ENCODE data around the gene MARK2. TPM values are rescaled to one million over a fixed set of nuclear protein-coding genes. Genes with fewer than 3 reads are reported as not detected.
A peak's percentile ranks its signal among the peaks of the same experiment; 100 is the strongest.

Gene MARK2
- total and polyA plus RNA-seq, 7 donors, result 14.3 to 49.3 (median 24.6) TPM

- H3K4me3 ChIP-seq, result no peak overlapping the region
- no peak for TF ChIP-seq EP300 (IDR thresholded peaks at IDR 0.05)
- TF ChIP-seq POLR2A (IDR thresholded peaks at IDR 0.05), result no peak
- TF ChIP-seq POLR2AphosphoS5 (IDR thresholded peaks at IDR 0.05), result no peak
- no peak for TF ChIP-seq CTCF (IDR thresholded peaks at IDR 0.05)
- H3K27me3 ChIP-seq, result no peaks in the 10 kb centered on the region
- H3K9me3 ChIP-seq, result no peaks in the 10 kb centered on the region
- peaks cover 0 to 89% (median 68%) of the 10 kb centered on the region in 4 donors for H3K4me1 ChIP-seq
- intact Hi-C loops (cut with DNase I), result loop anchor here (2.0 kb wide), 1 partner anchor 35 kb away; the partner anchor contains the start of gene MARK2
- WGBS, 2 donors, result 71 to 82% methylated on average over 5 of the region's 5 CpGs
- H3K27ac ChIP-seq, result peak overlapping the region; percentile 50 to 78 (median 70)
- H3K36me3 ChIP-seq, result no peaks in the 10 kb centered on the region
- no peak for DNase-seq
Observed at GRCh38 chr11:63873311-63873710, 34.4 kb downstream of the MARK2 start.

- WGBS, 2 donors, result 71 to 82% methylated on average over 6 of the region's 6 CpGs
- H3K27ac ChIP-seq, result peak overlapping the region in 3 of 4 donors; percentile 16 to 78 (median 27)
- H3K27me3 ChIP-seq, result no peaks in the 10 kb centered on the region
- no peaks in the 10 kb centered on the region for H3K9me3 ChIP-seq
- DNase-seq, result no peak
- intact Hi-C loops (cut with DNase I), result no loop called here
- no peak overlapping the region for H3K4me3 ChIP-seq
- TF ChIP-seq CTCF (IDR thresholded peaks at IDR 0.05), result no peak
- TF ChIP-seq POLR2A (IDR thresholded peaks at IDR 0.05), result no peak
- no peak for TF ChIP-seq EP300 (IDR thresholded peaks at IDR 0.05)
- TF ChIP-seq POLR2AphosphoS5 (IDR thresholded peaks at IDR 0.05), result no peak
- no peaks in the 10 kb centered on the region for H3K36me3 ChIP-seq
- H3K4me1 ChIP-seq, result peaks cover 0 to 77% (median 57%) of the 10 kb centered on the region in 4 donors
Observed at GRCh38 chr11:63874511-63874910, 35.6 kb downstream of the MARK2 start.

DNA sequence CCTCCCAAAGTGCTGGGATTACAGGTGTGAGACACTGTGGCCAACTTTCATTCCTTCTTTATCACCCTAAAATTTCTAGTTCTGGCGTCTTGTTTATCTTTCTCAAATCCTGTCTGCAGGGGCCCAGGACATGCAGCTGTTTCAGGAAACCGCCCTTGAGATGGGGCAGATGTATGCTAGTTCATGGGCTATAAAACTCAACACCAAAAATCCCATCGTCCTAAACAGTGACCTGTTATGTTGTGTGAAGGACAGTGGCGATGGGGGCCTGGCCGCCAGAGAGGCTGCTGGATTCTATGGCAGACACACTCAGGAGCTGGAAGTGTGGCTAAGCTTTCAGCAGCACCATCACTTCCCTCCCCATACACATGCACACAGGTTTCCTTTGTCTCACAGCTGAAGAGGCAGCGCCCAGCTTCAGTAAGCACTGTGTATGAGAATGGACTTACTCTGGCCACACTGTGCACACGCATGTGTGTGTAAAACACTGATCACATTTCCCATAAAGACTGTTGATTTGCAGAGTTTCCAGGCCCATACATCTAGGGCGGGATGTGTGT, 36.7 kb downstream of the MARK2 start:
- H3K27ac ChIP-seq, result no peak overlapping the region
- no peaks in the 10 kb centered on the region for H3K9me3 ChIP-seq

GRCh38 chr11:63876616-63877015, 37.7 kb downstream of the MARK2 start:
- Histone ChIP-seq H3K4me3 (no peak overlapping the region), H3K9me3 (no peaks in the 10 kb centered on the region), H3K4me1 (peaks cover 0 to 68% (median 48%) of the 10 kb centered on the region in 4 donors), H3K27ac (no peak overlapping the region), H3K36me3 (no peaks in the 10 kb centered on the region), H3K27me3 (no peaks in the 10 kb centered on the region)
- WGBS, 2 donors, result 85 to 96% methylated on average over 6 of the region's 6 CpGs
- intact Hi-C loops (cut with DNase I), result no loop called here
- DNase-seq, result no peak
- TF ChIP-seq EP300 (IDR thresholded peaks at IDR 0.05), result no peak
- no peak for TF ChIP-seq CTCF (IDR thresholded peaks at IDR 0.05)
- no peak for TF ChIP-seq POLR2AphosphoS5 (IDR thresholded peaks at IDR 0.05)
- TF ChIP-seq POLR2A (IDR thresholded peaks at IDR 0.05), result no peak

More for the DNA sequence above, 36.7 kb downstream of the MARK2 start:
- intact Hi-C loops (cut with DNase I), result no loop called here
- Histone ChIP-seq H3K27me3 (no peaks in the 10 kb centered on the region), H3K36me3 (no peaks in the 10 kb centered on the region), H3K4me3 (no peak overlapping the region), H3K4me1 (peaks cover 0 to 77% (median 57%) of the 10 kb centered on the region in 4 donors)
- DNase-seq, result no peak
- no peak for TF ChIP-seq POLR2AphosphoS5 (IDR thresholded peaks at IDR 0.05)
- TF ChIP-seq CTCF (IDR thresholded peaks at IDR 0.05), result no peak
- no peak for TF ChIP-seq POLR2A (IDR thresholded peaks at IDR 0.05)
- TF ChIP-seq EP300 (IDR thresholded peaks at IDR 0.05), result no peak
- WGBS, 2 donors, result 87 to 89% methylated on average over 8 of the region's 8 CpGs

All from sigmoid colon (tissue), 7 donors.